SK-N-SH (cell line): Measurements from ENCODE around the gene OR2AG2. TPM values are rescaled to one million over a fixed set of nuclear protein-coding genes. Genes with fewer than 3 reads are reported as not detected.

Source experiments
- CTCF ChIA-PET: fragments of 300-600, 350-600 bp; formaldehyde crosslinking; extraction: SDS; loops from one replicate; lab custom pipeline; 2021; lab: Yijun Ruan, JAX
- POLR2A ChIA-PET: fragments of 350-600 bp; sonication (Branson Sonifier 250); formaldehyde crosslinking; extraction: SDS; loops from one replicate; lab custom pipeline; 2020; ENCODE audit warnings: antibody characterized with exemption, inconsistent platforms; lab: Yijun Ruan, JAX
- DNase-seq: peaks from one replicate; pipeline ENCODE4 v3.0.0; 2012
- H2AFZ ChIP-seq: fragments of 200-600 bp; sonication (generic); 2 replicates; pipeline ENCODE4 v1.8.1; 2016; ENCODE audit warnings: antibody characterized with exemption, mild to moderate bottlenecking, low read depth
- H3F3A ChIP-seq: fragments of 200-600 bp; sonication (generic); replicated peaks from 2 replicates; pipeline ENCODE3; 2016; ENCODE audit warnings: antibody characterized with exemption, mild to moderate bottlenecking; ENCODE audit not compliant: insufficient read depth
- H3K27ac ChIP-seq, 2 experiments: fragments of 200-500 bp in 1 of 2; fragments of 200-600 bp in 1 of 2; sonication (Bioruptor generic) in 1 of 2; sonication (generic), shearing (Covaris generic) in 1 of 2; 2 replicates each; pipeline versions ENCODE4 v1.5.1 to v1.6.1; 2014 to 2016; ENCODE audit warnings: low read depth in 2 of 2, inconsistent platforms in 1 of 2, low read length in 1 of 2, mild to moderate bottlenecking in 1 of 2, mixed read lengths in 1 of 2
- H3K27me3 ChIP-seq: fragments of 200-600 bp; sonication (generic), shearing (Covaris generic); 2 replicates; pipeline ENCODE4 v1.6.1; 2016; ENCODE audit warnings: mixed run types; ENCODE audit not compliant: insufficient read depth
- H3K36me3 ChIP-seq, 2 experiments: fragments of 200-500 bp in 1 of 2; fragments of 200-600 bp in 1 of 2; sonication (Bioruptor generic) in 1 of 2; sonication (generic) in 1 of 2; replicated peaks in 1 of 2; 2 replicates each; pipeline versions ENCODE3 to v1.5.1; 2014 to 2016; ENCODE audit warnings: low read length in 1 of 2, mild to moderate bottlenecking in 1 of 2; ENCODE audit not compliant: insufficient read depth in 2 of 2, control insufficient read depth in 1 of 2
- H3K4me1 ChIP-seq, 2 experiments: fragments of 200-500 bp in 1 of 2; fragments of 200-600 bp in 1 of 2; sonication (Bioruptor generic) in 1 of 2; sonication (generic), shearing (Covaris generic) in 1 of 2; 2 replicates each; pipeline versions ENCODE4 v1.5.1 to v1.6.1; 2014 to 2016; ENCODE audit warnings: low read depth in 1 of 2, low read length in 1 of 2, mixed run types in 1 of 2; ENCODE audit not compliant: insufficient read depth in 2 of 2, control insufficient read depth in 1 of 2
- H3K4me2 ChIP-seq: fragments of 200-600 bp; sonication (generic), shearing (Covaris generic); 2 replicates; pipeline ENCODE4 v1.6.1; 2017; ENCODE audit warnings: mixed run types
- H3K4me3 ChIP-seq, 2 experiments: fragments of 200-500 bp in 1 of 2; fragments of 200-600 bp in 1 of 2; sonication (Bioruptor generic) in 1 of 2; sonication (generic), shearing (Covaris generic) in 1 of 2; 2 replicates each; pipeline versions ENCODE4 v1.5.1 to v1.8.1; 2014 to 2016; ENCODE audit warnings: low read depth in 2 of 2, inconsistent platforms in 1 of 2, low read length in 1 of 2, mild to moderate bottlenecking in 1 of 2, mixed read lengths in 1 of 2, moderate library complexity in 1 of 2
- H3K79me2 ChIP-seq: fragments of 200-600 bp; sonication (generic); 2 replicates; pipeline ENCODE4 v1.8.1; 2017; ENCODE audit warnings: mild to moderate bottlenecking; ENCODE audit not compliant: insufficient read depth
- H3K9ac ChIP-seq: fragments of 200-600 bp; sonication (generic); 2 replicates; pipeline ENCODE4 v1.6.1; 2017; ENCODE audit warnings: mixed run types
- H3K9me2 ChIP-seq: fragments of 200-600 bp; sonication (generic); 2 replicates; pipeline ENCODE4 v1.6.1; 2017; ENCODE audit warnings: mixed run types
- H3K9me3 ChIP-seq: fragments of 200-600 bp; sonication (generic); 2 replicates; pipeline ENCODE4 v1.6.1; 2017; ENCODE audit warnings: mixed run types, mild to moderate bottlenecking, moderate library complexity
- H4K20me1 ChIP-seq: fragments of 200-600 bp; sonication (generic); 2 replicates; pipeline ENCODE4 v1.6.1; 2017; ENCODE audit warnings: mild to moderate bottlenecking, mixed run types; ENCODE audit not compliant: insufficient read depth
- CHD2 ChIP-seq: fragments of 150-350 bp; IDR thresholded peaks from 2 replicates; pipeline ENCODE4 v1.6.1; 2018; ENCODE audit warnings: low read length; ENCODE audit not compliant: partially characterized antibody
- EP300 ChIP-seq, 2 experiments: IDR thresholded peaks; 2 replicates each; pipeline versions ENCODE4 v1.4.0 to v1.6.1; 2012; ENCODE audit warnings: borderline replicate concordance in 1 of 2, low read depth in 1 of 2, low read length in 1 of 2
- FOSL2 ChIP-seq: IDR thresholded peaks from 2 replicates; pipeline ENCODE4 v1.4.0; 2012; ENCODE audit warnings: low read depth, mild to moderate bottlenecking, moderate library complexity, borderline replicate concordance
- FOXJ3 ChIP-seq: sonication (generic); formaldehyde crosslinking; IDR thresholded peaks from 2 replicates; pipeline ENCODE4 v1.5.1; 2020; ENCODE audit warnings: mild to moderate bottlenecking, missing genetic modification reagents
- GATA2 ChIP-seq: sonication (generic); formaldehyde crosslinking; IDR thresholded peaks from 2 replicates; pipeline ENCODE4 v1.5.0; 2020; ENCODE audit warnings: mild to moderate bottlenecking, missing genetic modification reagents
- MEF2A ChIP-seq: IDR thresholded peaks from 2 replicates; pipeline ENCODE4 v1.4.0; 2012; ENCODE audit warnings: low read depth, borderline replicate concordance
- NRF1 ChIP-seq: IDR thresholded peaks from 2 replicates; pipeline ENCODE4 v1.6.1; 2012; ENCODE audit warnings: low read depth, mild to moderate bottlenecking, low read length
- POLR2AphosphoS5 ChIP-seq: IDR thresholded peaks from 2 replicates; pipeline ENCODE4 v1.6.1; 2012; ENCODE audit warnings: low read depth, low read length
- RAD21 ChIP-seq: IDR thresholded peaks from 2 replicates; pipeline ENCODE4 v1.6.1; 2012; ENCODE audit warnings: mild to moderate bottlenecking, low read length
- RCOR1 ChIP-seq: fragments of 150-350 bp; IDR thresholded peaks from 2 replicates; pipeline ENCODE4 v1.6.1; 2017; ENCODE audit warnings: antibody characterized with exemption, low read length
- RFX5 ChIP-seq: IDR thresholded peaks from 2 replicates; pipeline ENCODE4 v1.6.1; 2012; ENCODE audit warnings: mild to moderate bottlenecking, improper control_type of control experiment, low read length
- RXRA ChIP-seq: IDR thresholded peaks from 2 replicates; pipeline ENCODE4 v1.4.0; 2012; ENCODE audit warnings: low read depth, mild to moderate bottlenecking, borderline replicate concordance
- SMC3 ChIP-seq: IDR thresholded peaks from 2 replicates; pipeline ENCODE4 v1.6.1; 2012; ENCODE audit warnings: low read depth, low read length, improper control_type of control experiment
- TEAD4 ChIP-seq: IDR thresholded peaks from 2 replicates; pipeline ENCODE4 v1.4.0; 2012; ENCODE audit warnings: mild to moderate bottlenecking, borderline replicate concordance; ENCODE audit not compliant: insufficient read depth
- YY1 ChIP-seq: IDR thresholded peaks from 2 replicates; pipeline ENCODE4 v1.4.0; 2012; ENCODE audit warnings: low read depth, mild to moderate bottlenecking
- WGBS: methylation state at CpG from one replicate; pipeline ENCODE4 v1.1.6; 2017; ENCODE audit warnings: low lambda C conversion rate; 5-methylcytosine and 5-hydroxymethylcytosine counted together
- polyA plus RNA-seq, 3 experiments: library from polyadenylated mRNA; depleted of rRNA; stranded (reverse); fragments of >200 nt; gene quantifications; 2 replicates each; pipeline ENCODE4 v1.2.3, GENCODE V29; 2012
- TF ChIP-seq, protein P1 (sequence below): fragments of 150-350 bp; IDR thresholded peaks from 2 replicates; pipeline ENCODE4 v1.6.1; 2017; ENCODE audit warnings: antibody characterized with exemption, low read length, low read depth, borderline replicate concordance
- TF ChIP-seq, protein P2 (sequence below): IDR thresholded peaks from 2 replicates; pipeline ENCODE4 v1.4.0; 2012; ENCODE audit warnings: low read depth
- TF ChIP-seq, protein P3 (sequence below): IDR thresholded peaks from 2 replicates; pipeline ENCODE4 v1.6.1; 2012; ENCODE audit warnings: mild to moderate bottlenecking, low read depth, low read length, moderate library complexity

The OR2AG2 gene, protein sequence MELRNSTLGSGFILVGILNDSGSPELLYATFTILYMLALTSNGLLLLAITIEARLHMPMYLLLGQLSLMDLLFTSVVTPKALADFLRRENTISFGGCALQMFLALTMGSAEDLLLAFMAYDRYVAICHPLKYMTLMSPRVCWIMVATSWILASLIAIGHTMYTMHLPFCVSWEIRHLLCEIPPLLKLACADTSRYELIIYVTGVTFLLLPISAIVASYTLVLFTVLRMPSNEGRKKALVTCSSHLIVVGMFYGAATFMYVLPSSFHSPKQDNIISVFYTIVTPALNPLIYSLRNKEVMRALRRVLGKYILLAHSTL
- not detected in 2 replicates for polyA plus RNA-seq (2012; rRNA removed)
- 0.01 TPM in 1 of 2 replicates, not detected in the other for polyA plus RNA-seq (2012; cell fraction: cytosol; rRNA removed)
- polyA plus RNA-seq (2012; cell fraction: nucleus; rRNA removed), result not detected in 2 replicates

DNA sequence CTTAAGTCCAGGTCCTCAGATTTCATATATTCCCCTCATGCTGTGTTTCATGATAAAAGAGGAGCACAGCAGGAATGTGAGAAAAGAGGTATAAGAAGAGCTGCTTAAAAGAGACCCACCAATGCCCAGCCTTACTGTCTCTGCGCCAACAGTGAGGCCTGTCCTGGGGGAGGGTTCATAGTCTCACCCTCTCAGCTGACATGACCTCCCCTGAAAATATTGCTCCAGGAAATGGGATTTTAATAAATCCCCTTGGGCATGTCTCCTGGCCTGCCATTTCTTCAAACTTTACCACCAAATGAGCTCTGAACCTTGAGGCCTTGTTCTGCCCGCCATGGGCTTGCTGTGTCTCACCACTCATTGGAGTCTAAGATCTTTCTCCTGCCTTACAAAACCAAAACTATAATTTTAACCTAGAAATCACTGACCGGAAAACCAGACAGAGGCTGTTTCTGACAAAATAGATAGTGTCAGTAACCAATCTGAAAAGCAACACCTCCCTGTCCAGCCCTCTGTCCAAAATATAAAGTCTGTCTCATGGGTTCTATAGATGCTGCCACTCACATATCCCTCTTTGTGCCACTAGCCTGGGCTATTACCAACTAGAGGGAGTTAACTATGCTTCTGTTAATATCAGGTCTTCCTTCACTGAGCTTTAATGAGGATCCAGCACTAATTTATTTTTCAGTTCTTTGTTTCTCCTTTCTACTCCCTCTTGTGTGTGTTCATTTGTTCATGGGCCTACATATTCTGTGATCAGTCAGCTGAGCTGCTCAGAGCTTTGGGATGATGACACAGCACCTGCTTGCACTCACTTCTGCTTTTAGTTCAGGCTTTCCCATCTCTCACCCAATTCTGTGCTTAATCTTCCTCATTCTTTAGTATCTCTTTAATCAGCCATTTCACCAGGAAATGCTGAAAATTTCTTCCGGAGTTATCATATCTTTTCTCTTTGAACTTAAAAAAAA lies at the start of gene OR2AG2:
Gene OR2AG2 (minus strand): TSS at position 51 of the 968 bp plus-strand sequence. CDS start 3,019 bp downstream, outside the sequence.
- Histone ChIP-seq H2AFZ (no peak within 1 kb of the TSS), H4K20me1 (no peaks in the 10 kb centered on the region), H3K9me3 (no peaks in the 10 kb centered on the region), H3K4me2 (no peak within 1 kb of the TSS), H3K9me2 (no peaks in the 10 kb centered on the region), H3K27ac (no peak within 1 kb of the TSS), H3K79me2 (no peaks in the 10 kb centered on the region), H3K9ac (no peak within 1 kb of the TSS), H3K4me3 (no peak within 1 kb of the TSS), H3K36me3 (no peaks in the 10 kb centered on the region), H3K27me3 (no peaks in the 10 kb centered on the region; the same call in 1 of the 2 replicates), H3F3A (no peaks in the 10 kb centered on the region), H3K4me1 (no peaks in the 10 kb centered on the region)
- ChIA-PET CTCF (interaction anchor here (0.6 to 2.5 kb wide), 3 partner anchors 15 to 35 kb away, joined by 3 to 11 read pairs (median 6); no protein-coding TSS in a partner anchor), POLR2A (no interaction called here)
- TF ChIP-seq RFX5 (no peak), RCOR1 (no peak), CHD2 (no peak), GATA2 (CRISPR knock-in tag) (no peak), EP300 (IDR thresholded peaks at IDR 0.05; ENCODE audit: borderline replicate concordance in 1 of 2, low read depth in 1 of 2, low read length in 1 of 2) (no peak), FOSL2 (no peak), NRF1 (no peak), RXRA (no peak), POLR2AphosphoS5 (no peak), YY1 (no peak), RAD21 (no peak), TEAD4 (no peak), MEF2A (no peak), SMC3 (no peak), FOXJ3 (CRISPR knock-in tag) (no peak)
- TF ChIP-seq, protein P1, sequence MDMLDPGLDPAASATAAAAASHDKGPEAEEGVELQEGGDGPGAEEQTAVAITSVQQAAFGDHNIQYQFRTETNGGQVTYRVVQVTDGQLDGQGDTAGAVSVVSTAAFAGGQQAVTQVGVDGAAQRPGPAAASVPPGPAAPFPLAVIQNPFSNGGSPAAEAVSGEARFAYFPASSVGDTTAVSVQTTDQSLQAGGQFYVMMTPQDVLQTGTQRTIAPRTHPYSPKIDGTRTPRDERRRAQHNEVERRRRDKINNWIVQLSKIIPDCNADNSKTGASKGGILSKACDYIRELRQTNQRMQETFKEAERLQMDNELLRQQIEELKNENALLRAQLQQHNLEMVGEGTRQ, result no peak
- TF ChIP-seq, protein P2, sequence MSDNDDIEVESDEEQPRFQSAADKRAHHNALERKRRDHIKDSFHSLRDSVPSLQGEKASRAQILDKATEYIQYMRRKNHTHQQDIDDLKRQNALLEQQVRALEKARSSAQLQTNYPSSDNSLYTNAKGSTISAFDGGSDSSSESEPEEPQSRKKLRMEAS, result no peak
- TF ChIP-seq, protein P3, sequence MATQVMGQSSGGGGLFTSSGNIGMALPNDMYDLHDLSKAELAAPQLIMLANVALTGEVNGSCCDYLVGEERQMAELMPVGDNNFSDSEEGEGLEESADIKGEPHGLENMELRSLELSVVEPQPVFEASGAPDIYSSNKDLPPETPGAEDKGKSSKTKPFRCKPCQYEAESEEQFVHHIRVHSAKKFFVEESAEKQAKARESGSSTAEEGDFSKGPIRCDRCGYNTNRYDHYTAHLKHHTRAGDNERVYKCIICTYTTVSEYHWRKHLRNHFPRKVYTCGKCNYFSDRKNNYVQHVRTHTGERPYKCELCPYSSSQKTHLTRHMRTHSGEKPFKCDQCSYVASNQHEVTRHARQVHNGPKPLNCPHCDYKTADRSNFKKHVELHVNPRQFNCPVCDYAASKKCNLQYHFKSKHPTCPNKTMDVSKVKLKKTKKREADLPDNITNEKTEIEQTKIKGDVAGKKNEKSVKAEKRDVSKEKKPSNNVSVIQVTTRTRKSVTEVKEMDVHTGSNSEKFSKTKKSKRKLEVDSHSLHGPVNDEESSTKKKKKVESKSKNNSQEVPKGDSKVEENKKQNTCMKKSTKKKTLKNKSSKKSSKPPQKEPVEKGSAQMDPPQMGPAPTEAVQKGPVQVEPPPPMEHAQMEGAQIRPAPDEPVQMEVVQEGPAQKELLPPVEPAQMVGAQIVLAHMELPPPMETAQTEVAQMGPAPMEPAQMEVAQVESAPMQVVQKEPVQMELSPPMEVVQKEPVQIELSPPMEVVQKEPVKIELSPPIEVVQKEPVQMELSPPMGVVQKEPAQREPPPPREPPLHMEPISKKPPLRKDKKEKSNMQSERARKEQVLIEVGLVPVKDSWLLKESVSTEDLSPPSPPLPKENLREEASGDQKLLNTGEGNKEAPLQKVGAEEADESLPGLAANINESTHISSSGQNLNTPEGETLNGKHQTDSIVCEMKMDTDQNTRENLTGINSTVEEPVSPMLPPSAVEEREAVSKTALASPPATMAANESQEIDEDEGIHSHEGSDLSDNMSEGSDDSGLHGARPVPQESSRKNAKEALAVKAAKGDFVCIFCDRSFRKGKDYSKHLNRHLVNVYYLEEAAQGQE, result no peak
- 16% methylated on average over 3 of the region's 4 CpGs for WGBS
- DNase-seq, result no peak
